HG02852 (cell line): Measurements from ENCODE around the gene C20orf173.
A peak's percentile ranks its signal among the peaks of the same experiment; 100 is the strongest.

Experiments
- ATAC-seq: cut with Tn5 transposase; IDR thresholded peaks from one replicate; pipeline ENCODE4 v1.9.1; 2021; ENCODE audit warnings: mild to moderate bottlenecking, moderate library complexity; ENCODE audit not compliant: unreplicated experiment

The C20orf173 gene

DNA sequence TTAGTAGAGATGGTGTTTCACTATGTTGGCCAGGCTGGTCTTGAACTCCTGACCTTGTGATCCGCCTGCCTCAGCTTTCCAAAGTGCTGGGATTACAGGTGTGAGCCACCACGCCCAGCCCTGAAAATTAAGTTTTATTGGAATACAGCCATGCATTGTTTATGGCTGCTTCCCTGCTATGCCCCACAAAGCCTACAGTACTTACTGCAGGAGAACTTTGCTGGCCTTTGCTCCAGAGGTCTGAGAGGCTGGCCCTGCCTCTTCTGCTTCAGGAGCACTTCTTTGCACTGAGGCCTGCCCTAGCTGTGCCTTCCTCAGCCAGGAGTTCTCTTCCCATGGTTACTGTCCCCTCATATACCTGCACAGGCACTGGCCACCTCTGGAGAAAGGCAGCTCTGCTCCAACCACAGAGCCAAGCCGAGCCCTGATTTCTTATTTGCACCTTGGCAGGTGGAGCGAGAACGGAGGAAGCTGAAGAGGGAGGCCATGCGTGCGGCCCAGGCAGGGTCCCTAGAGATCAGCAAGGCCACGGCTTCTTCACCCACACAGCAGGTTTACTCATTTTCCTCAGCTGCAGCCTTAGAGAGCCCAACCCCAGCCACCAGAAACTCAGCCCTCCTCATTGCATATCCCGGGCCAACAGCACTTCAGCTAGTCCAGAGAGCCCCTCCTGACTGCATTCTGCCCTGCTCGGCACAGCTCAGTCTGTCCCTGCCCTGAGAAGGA lies 20.8 kb downstream of the C20orf173 start:
- no peak for ATAC-seq

DNA sequence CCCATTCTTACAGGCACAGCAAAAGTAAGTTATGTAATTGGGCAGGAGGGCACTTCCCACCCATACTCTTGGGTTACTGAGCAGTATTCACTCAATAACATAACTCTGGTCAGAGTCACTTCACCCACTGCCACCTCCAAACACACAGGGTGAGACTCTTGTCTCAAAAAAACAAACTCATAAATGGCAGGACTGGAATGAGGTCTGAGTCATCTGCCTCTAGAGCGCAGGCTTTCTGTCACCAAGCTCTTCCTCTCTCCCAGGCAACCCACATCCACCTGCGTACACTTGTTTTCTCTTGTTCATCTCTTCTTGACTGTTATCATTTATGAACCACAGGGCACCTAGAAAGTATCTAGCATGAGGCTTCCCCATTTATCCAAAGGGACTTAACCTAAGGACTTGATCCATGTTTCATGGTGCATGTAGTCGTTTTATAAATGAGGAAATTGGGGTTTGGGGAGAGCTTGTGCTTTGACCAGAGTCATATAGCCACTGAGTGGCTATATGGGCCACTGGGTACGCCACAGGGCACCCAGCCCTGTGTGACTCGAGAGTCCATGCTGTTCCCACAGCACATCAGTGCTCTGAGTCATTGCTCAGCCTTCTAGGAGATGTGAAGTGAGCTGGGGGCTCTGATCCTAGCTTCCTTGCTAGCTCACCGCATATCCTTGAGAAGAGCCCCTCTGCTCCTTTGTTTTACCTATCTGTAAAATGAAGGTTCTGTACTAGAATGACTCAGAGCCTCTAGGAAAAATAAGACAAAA lies 22.4 kb downstream of the C20orf173 start:
- ATAC-seq: no peak

- no peak for ATAC-seq
These were observed 23.3 kb downstream of the C20orf173 start for GRCh38 chr20:35506179-35506578.

GRCh38 chr20:35504751-35505150 lies 24.7 kb downstream of the C20orf173 start:
- no peak for ATAC-seq

- no peak for ATAC-seq
These were observed 25.5 kb downstream of the C20orf173 start for GRCh38 chr20:35503841-35504561.

GRCh38 chr20:35503281-35503680 lies 26.2 kb downstream of the C20orf173 start:
- ATAC-seq: no peak

DNA sequence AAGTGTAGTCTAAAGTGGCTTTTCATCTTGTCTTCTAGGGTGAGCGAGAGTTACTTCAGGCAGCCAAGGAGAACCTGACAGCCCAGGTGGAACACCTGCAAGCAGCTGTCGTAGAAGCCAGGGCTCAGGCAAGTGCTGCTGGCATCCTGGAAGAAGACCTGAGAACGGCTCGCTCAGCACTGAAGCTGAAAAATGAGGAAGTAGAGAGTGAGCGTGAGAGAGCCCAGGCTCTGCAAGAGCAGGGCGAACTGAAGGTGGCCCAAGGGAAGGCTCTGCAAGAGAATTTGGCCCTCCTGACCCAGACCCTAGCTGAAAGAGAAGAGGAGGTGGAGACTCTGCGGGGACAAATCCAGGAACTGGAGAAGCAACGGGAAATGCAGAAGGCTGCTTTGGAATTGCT lies 27.1 kb downstream of the C20orf173 start:
- ATAC-seq: peak; percentile 71

DNA sequence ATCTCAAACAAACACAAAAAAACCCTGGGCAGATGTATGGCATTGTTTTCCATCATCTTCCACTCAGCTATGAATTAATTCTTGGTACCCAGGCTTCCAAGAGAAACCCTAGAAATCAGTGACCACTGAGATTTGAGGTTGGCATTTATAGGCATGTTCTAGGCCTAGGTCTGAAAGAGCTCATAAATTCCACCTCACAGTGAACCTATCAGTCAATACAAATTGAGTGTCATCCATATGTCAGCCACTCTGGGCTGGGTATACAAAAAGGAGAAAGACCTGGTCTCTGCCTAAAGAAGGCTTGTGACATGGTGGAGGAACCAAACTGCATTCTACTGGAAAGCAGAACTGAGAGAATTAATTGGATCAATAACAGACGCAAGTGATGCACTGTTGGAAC lies 30.2 kb downstream of the C20orf173 start:
- no peak for ATAC-seq

- ATAC-seq: no peak
These were observed 31.7 kb downstream of the C20orf173 start for GRCh38 chr20:35497780-35498189.

DNA sequence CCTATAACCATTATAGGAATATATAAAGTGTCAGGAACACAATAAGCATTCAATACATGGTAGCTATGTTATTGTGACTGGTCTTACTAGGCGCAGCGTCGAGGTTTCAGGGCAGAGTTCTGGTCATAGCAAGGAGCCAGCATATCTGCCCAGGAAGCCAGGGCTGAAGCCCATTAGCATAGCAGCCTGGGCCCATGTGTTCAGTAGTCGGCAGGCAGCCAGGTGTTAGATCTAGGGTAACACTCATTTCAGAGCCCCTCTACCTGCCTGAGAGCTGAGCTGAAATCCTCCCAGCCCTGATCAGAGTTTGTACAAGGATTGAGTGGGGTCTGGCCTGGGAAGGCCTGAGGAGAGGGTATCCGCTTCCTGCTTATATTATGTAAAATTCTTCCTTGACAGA lies 32.1 kb downstream of the C20orf173 start:
- no peak for ATAC-seq

GRCh38 chr20:35496481-35496880 lies 33.0 kb downstream of the C20orf173 start:
- no peak for ATAC-seq

- no peak for ATAC-seq
These were observed 37.1 kb downstream of the C20orf173 start for GRCh38 chr20:35492352-35492751.

- no peak for ATAC-seq
These were observed 37.6 kb downstream of the C20orf173 start for GRCh38 chr20:35491823-35492222.

- ATAC-seq: peak; percentile 98
These were observed 38.7 kb downstream of the C20orf173 start for GRCh38 chr20:35490736-35491181.

DNA sequence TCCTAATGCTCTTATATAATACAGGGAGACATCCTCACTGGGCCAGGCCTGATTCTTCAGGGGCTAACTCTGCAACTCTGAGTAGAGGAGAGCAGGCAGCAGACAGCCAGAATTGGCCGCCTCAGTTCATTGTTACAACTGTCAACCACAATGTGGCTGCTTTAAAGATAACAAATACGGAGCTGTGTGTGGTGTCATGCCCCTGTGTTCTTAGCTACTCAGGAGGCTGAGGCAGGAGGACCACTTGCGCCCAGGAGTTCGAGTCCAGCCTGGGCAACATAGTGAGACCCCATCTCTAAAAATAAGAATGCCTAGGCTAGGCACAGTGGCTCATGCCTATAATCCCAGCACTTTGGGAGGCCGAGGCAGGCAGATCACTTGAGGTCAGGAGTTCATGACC lies 39.7 kb downstream of the C20orf173 start:
- no peak for ATAC-seq

GRCh38 chr20:35487479-35487878 lies 42.0 kb downstream of the C20orf173 start:
- no peak for ATAC-seq

GRCh38 chr20:35479798-35480197 lies 49.7 kb downstream of the C20orf173 start:
- no peak for ATAC-seq

DNA sequence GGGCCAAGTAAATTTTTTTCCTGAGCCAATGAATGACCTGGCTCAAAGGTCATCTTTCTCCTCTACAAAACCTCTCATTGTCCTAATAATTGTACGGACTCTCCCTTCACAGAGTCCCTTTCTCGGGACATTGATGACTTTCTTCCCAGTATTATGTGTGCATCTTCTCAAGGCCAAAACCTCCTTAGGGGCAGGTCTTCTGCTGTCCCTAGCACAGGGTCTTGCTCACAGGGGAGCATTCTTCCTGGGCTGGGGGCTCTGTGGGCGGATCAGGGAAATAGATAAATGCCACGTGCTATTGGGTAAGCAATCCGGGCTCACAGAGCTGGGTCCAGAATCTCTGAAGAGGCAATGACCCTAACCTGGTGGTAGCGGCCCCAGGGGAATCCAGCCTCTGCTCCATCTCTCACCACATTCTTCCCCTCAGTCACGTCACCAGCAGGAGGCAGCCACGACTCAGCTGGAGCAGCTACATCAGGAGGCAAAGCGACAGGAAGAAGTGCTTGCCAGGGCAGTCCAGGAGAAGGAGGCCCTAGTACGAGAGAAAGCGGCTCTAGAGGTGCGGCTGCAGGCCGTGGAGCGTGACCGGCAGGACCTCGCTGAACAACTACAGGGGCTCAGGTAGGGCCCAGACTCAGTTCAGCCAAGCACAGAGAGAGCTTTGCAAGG lies 50.5 kb downstream of the C20orf173 start:
- ATAC-seq: no peak
